M059J (cell line): ENCODE measurements around the gene SH3RF3. TPM values are rescaled to one million over a fixed set of nuclear protein-coding genes. Genes with fewer than 3 reads are reported as not detected.

Source experiments
- DNase-seq: peaks from one replicate; pipeline ENCODE4 v3.0.0-alpha.2; 2012; ENCODE audit warnings: low read depth
- total RNA-seq: library from RNA; depleted of rRNA; stranded (reverse); fragments of >200 nt; shearing (Covaris generic); gene quantifications from 2 replicates; pipeline ENCODE4 v1.2.3, GENCODE V29; 2014

The SH3RF3 gene
- total RNA-seq, 1 experiment from 2014 or later: 2.5 TPM

- no peak for DNase-seq
Measured at GRCh38 chr2:109497911-109498870, 369.2 kb downstream of the SH3RF3 start.

DNA sequence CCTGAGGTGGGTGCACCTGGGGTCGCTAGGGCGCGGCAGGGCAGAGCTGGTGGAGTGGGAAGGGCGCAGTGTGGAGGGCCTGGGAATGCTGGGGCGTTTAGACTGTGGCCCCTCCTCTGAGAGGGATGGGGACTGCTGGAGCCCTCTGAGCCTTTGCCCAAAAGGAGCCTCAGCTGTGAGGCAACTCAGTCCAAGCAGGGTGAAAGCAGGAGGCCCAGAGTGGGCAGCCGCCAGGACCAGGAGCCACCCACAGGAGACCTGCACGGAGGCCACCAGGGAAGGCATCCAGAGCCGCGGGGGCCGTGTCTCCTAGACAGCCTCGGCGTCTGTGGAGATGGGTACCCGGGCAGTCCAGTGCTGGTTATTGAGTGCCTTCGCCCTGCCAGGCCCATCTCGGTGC lies 369.9 kb downstream of the SH3RF3 start:
- DNase-seq: no peak

DNA sequence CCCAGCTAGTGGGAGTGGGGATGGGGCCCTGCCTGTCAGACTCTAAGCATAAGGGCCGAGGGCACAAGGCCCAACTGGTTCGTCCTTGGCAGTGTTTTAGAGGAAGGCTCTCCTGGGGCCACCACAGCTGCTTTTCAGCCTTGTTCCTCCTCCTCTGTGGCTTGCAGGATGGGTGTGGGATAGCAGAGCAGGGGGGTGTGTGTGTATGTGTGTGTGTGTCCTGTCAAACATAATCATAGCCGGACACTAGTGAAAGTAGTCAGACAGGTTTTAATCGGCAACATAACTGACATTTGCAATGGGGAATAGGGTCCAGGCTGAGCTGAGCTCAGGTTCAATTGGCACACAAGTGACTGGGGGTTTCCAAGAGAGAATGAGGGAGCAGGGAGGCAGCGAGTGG lies 370.6 kb downstream of the SH3RF3 start:
- DNase-seq: no peak

- no peak for DNase-seq
Measured at GRCh38 chr2:109500910-109501309, 371.9 kb downstream of the SH3RF3 start.

- no peak for DNase-seq
Measured at GRCh38 chr2:109501461-109501860, 372.5 kb downstream of the SH3RF3 start.

- DNase-seq: no peak
Measured at GRCh38 chr2:109503191-109503590, 374.2 kb downstream of the SH3RF3 start.

GRCh38 chr2:109507217-109507616 lies 378.2 kb downstream of the SH3RF3 start:
- no peak for DNase-seq

DNA sequence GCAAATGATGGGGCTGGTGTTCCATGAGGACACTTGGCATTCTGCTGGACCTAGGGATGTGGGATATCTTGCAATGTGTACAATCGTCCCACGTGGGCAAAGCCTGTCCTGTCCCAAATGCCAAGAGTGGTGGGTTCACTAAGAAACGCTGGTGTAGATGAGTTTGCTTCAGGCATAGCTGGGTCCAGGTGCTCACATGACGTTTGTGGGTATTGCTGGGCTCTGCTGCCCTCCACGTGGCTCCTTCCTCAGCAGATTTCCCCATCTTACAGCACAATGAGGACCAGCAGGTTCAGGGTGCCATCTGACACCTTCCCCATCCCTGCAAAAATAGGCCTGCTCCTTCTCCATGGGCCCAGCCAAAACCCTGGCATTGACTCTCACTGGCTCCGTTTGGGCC lies 378.8 kb downstream of the SH3RF3 start:
- DNase-seq: no peak

- DNase-seq: no peak
Measured at GRCh38 chr2:109508556-109508955, 379.6 kb downstream of the SH3RF3 start.

DNA sequence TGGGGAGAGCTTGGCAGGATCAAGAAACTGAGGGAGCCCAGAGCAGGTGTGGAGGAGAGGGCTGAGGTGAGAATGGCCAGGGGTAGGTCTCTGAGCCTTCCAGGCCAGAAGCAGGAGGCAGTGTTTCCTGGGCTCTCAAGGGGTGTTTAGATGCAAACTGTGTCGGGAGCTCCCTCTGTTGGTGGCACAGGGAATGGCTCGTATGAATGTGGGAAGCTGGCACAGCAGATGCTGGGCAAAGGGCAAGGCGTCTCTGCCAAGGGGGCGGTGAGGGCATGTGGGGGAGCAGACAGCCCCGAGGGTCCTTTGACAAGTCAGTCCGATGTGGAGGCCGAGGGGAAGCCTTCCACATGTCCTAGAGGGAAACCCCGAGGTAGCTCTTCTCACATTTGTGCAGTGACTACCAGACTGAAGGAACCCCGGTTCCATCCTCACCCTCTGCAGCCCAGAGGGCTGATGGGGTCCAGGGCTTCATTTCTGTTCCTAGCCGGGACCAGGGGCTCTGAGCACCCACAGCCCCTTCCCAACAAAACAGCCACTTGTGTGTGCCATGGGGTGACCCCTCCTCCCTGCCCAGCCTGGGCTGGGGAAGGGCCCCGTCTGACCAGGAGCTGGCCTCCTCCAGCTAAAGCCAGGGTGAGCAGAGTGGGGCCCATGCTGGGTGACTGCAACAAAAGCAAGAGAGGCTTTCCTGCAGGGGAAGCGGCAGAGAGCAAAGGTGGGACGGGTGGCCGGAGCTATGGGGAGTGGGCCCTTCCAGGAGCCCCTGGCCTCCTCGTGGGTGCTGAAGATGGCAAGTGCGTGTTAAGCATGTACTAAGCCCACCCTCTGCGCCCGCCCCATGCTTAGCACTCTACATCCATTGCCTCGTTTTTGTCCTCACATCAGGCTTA lies 381.4 kb downstream of the SH3RF3 start:
- peak; percentile 71 for DNase-seq

- DNase-seq: no peak
Measured at GRCh38 chr2:109511168-109511567, 382.2 kb downstream of the SH3RF3 start.

- DNase-seq: no peak
Measured at GRCh38 chr2:109512076-109512475, 383.1 kb downstream of the SH3RF3 start.

DNA sequence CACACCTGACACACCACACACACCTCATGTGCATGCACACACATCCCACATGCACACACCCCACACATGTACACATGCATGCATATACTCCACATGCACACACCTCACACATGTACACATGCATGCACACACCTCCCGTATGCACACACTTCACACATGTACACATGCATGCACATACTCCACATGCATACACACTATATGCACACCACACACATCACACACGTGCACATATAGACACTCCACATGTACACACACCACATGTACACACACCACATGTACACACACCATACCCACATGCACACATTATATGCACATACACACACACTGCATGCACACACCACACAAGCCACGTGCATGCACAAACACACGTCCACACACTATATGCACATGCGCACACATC lies 384.2 kb downstream of the SH3RF3 start:
- no peak for DNase-seq

DNA sequence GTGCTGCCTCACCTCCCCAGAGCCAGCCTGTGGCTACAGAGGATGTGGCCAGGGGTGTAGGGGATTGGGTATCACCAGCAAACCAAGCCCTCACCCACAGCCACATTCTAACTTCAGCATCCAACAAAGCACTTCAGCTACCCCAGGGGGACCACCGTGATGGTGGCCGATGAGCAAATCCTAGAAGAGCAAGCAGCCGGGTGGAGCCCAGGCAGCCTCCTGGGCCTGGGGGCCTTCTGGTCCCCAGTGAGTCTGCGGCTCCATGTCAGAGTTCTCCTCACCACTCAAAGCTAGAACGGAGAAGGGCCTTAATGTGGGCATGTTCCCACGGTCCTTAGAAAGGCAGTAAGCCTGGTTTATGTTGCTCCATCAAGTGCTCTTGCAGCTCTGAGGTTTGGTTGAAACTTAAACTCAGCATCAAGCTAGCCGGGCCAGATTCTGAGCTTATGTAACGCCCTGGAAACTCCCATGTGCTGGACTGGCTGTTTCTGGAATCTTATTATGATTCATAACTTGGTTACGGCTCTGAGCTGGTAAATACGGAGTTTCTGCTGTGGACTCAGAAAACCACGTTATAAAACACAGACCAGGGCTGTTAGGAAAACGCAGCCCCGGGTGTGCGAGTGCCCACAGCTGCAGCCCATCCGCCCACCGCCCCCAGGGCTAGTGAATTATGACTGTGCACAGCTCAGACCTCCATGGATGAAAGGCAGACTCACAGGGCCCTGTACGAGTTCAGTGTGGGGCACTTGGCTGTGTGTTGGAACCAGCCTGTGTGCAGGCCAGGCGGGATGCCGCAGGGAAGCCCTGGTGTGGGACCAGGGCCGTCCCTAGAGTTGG lies 385.0 kb downstream of the SH3RF3 start:
- DNase-seq: peak; percentile 74

GRCh38 chr2:109514857-109515256 lies 385.9 kb downstream of the SH3RF3 start:
- no peak for DNase-seq

- peak; percentile 64 for DNase-seq
Measured at GRCh38 chr2:109516445-109517117, 387.6 kb downstream of the SH3RF3 start.

GRCh38 chr2:109517118-109517889 lies 388.3 kb downstream of the SH3RF3 start:
- no peak for DNase-seq

DNA sequence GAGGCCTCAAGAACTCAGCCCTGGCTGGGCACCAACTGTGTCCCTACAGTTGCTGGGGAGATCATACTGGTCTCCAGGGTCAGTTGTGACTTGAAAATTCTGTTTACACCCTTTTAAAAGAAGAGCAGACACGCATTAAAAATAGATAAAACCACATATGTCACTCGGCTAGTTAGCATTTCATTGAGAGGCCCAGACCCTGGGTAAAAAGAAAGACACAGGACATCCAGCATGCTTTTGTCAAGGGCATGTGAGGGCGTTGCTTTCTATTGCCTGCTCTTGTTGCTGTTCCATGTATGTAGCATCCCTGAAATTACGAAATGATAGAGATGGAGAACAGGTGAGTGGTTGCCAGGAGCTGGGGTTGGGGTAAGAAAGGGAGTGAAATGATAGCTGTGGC lies 390.5 kb downstream of the SH3RF3 start:
- DNase-seq: no peak

GRCh38 chr2:109521233-109522062 lies 392.4 kb downstream of the SH3RF3 start:
- no peak for DNase-seq

DNA sequence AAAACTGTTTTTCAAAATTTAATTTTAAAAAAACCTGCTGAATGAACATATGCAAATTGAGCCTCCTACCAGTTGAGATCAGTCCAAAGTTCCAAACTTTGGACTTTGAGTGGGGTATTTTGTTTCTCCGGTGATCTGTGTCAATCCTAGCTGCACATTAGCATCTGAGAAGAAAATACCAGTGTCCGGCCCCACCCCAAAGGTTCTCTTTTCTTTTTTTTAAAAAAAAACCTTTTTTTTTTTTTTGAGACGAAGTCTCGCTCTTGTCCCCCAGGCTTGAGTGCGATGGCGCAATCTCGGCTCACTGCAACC lies 393.0 kb downstream of the SH3RF3 start:
- no peak for DNase-seq
